Right hindlimb (tissue), 1 donor: ENCODE measurements around the gene OR4K15.
"Not testable (repeated sequence)": the region's sequence is repeated elsewhere in the genome, so short reads cannot be mapped to it uniquely, and the experiment has no call there.

ENCODE experiments used
- DNase-seq: peaks from one replicate; pipeline ENCODE4 v3.0.0-alpha.2; 2018

Gene OR4K15, protein sequence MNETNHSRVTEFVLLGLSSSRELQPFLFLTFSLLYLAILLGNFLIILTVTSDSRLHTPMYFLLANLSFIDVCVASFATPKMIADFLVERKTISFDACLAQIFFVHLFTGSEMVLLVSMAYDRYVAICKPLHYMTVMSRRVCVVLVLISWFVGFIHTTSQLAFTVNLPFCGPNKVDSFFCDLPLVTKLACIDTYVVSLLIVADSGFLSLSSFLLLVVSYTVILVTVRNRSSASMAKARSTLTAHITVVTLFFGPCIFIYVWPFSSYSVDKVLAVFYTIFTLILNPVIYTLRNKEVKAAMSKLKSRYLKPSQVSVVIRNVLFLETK

DNA sequence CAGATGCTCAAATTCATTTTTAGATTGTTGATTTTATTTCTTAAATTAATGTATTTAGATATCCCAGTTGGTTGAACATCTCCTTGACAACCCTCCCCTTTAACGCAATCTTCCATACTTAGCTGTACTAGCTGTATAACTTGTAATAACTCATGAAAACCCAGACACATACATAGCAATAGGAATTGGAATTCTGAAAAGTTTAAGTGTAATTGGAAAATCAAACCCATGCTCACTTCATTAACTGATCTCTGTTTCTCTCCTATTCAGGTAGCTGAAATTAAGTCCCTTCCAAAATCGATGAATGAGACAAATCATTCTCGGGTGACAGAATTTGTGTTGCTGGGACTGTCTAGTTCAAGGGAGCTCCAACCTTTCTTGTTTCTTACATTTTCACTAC lies at the start of gene OR4K15:
TSS of gene OR4K15 (plus strand) at position 301 of the 400 bp plus-strand sequence. CDS start at position 301, 0 bp downstream.
- no peak for DNase-seq

- no peak for DNase-seq
These were observed 44.8 kb upstream of the OR4K15 start, which contains the start of gene OR4K1 for GRCh38 chr14:19930617-19931016. OR4K1 (plus strand) TSS chr14:19930917; CDS start chr14:19935667, 4,750 bp downstream.

DNA sequence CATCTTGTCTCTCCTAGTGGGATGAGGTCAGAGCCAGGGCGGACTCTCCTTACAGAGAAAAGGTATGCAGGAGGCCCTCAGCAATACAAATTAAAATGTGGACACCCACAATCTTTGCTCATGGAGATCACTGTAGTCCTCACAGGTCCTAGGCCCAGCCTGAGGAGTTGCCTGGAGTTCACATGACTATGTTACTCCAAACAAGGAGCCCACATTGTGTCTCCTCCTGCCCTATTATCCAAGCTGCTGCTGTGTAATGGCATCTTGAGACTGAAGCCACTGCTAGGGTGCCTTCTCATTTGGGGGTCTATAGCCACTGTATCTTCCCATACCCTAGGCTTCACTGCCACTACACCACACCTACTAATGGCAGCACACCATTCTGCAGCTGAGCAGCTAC lies 33.7 kb upstream of the OR4K15 start:
- DNase-seq: no peak

DNA sequence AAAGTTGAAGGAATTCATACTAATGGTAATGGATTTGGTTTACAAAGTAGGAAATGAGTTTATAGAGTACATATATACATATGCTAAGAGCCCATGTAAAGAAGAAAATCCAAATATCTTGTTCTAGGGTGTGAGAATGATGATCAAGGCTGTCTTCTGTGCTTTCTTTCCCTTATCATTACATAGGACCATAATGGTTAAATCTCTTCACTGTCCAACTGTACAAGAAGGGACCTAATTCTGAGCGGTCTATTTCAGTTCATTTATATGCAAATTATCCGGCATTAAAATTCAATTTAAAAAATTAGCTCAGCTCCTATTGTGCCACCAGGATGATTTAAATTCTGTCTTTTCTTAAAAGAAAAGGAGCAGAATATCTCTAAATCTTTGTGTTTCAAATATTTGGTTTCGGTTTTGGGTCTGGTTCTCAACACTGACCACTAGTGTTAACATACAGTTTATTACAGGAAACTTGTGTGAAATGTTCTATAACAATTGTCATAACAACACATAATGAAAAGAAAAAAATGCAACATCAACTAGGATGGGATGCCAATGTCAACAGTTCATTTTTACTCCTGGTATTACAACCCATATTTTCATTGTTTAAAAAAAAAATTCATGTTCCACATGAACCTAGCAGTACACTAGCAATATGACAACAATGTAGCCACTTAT lies 27.8 kb upstream of the OR4K15 start:
- DNase-seq: no peak

GRCh38 chr14:19949218-19949617 lies 26.2 kb upstream of the OR4K15 start:
- no peak for DNase-seq

DNA sequence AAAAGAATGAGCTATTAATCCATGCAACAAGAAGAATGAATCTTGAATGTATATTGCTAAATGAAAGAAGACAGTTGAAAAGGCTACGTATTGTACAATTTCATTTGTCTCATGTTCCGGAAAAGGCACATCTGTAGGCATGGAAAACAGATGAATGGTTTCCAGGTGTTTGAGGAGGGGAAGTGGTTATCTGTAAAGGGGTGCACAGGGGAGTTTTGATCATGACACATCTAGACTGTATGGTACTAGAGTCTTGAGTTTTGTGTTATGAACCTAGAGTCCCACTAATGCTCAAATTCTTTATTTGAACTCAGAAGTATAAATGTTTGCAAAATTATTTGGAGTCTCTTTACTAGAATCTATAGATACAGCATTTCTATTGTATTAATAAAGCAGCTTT lies 5.7 kb upstream of the OR4K15 start:
- DNase-seq: not testable (repeated sequence)

GRCh38 chr14:19974844-19975243 lies 547 bp upstream of the OR4K15 start:
- no peak for DNase-seq

GRCh38 chr14:19993438-19993837 lies 18.0 kb downstream of the OR4K15 start:
- no peak for DNase-seq

- DNase-seq: no peak
These were observed 26.5 kb downstream of the OR4K15 start, which contains the start of gene OR4Q2 for GRCh38 chr14:20001863-20002262. OR4Q2 (plus strand) TSS chr14:20002163.

GRCh38 chr14:20002319-20002718 lies 26.9 kb downstream of the OR4K15 start:
- no peak for DNase-seq

- no peak for DNase-seq
These were observed 32.8 kb downstream of the OR4K15 start for GRCh38 chr14:20008156-20008555.

DNA sequence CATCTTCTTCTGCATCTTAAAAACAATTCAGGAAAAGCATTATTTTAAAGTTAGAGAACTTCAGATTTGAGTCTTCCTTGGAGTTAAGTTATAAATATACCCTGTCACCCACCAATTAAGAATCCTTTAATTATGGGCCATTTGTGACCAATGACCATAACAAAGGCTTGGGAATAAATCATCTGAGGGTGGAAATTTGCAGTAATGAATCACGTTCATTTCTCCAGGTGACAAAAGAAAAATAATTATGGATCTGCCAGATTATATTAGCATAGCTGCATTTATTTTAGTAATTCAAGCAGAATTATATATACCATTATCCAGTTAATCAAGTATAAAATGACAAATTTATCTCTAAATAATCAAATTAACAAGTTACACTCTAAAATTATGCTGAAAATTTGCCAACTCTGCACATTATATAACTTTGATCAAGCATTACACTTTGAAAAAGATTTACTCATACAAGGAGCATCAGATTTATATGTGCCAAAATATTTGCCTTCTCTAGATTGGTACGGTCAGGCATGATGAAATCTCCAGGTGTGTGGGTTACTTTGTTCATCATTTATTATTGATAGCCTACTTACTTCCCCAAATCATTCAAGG lies 44.0 kb downstream of the OR4K15 start, which contains the start of gene OR4K14:
TSS of gene OR4K14 (minus strand) at position 51 of the 609 bp plus-strand sequence. CDS start 4,114 bp downstream, outside the sequence.
- no peak for DNase-seq
